HEK293 (cell line): ENCODE measurements around the gene UFSP1.

Experiments
- BCL11A ChIP-seq: fragments of 450-650 bp; formaldehyde crosslinking; IDR thresholded peaks from 2 replicates; pipeline ENCODE4 v1.5.1; 2016; ENCODE audit warnings: low read depth, missing biosample characterization, missing genetic modification characterization
- KLF17 ChIP-seq: fragments of 450-650 bp; formaldehyde crosslinking; IDR thresholded peaks from 2 replicates; pipeline ENCODE4 v1.5.1; 2016; ENCODE audit warnings: missing biosample characterization, missing genetic modification characterization
- KLF8 ChIP-seq: fragments of 450-650 bp; formaldehyde crosslinking; IDR thresholded peaks from 2 replicates; pipeline ENCODE4 v1.5.1; 2016; ENCODE audit warnings: missing biosample characterization, missing genetic modification characterization
- PBX3 ChIP-seq: sonication (generic); formaldehyde crosslinking; IDR thresholded peaks from 2 replicates; pipeline ENCODE4 v1.8.1; 2022; ENCODE audit warnings: mild to moderate bottlenecking, moderate library complexity, missing genetic modification reagents
- PRDM1 ChIP-seq: fragments of 450-650 bp; formaldehyde crosslinking; IDR thresholded peaks from 2 replicates; pipeline ENCODE4; 2016; ENCODE audit warnings: missing biosample characterization, missing genetic modification characterization
- ZBTB17 ChIP-seq: fragments of 450-650 bp; formaldehyde crosslinking; IDR thresholded peaks from 2 replicates; pipeline ENCODE4 v1.5.1; 2016; ENCODE audit warnings: missing biosample characterization, missing genetic modification characterization
- ZBTB48 ChIP-seq: fragments of 450-650 bp; formaldehyde crosslinking; IDR thresholded peaks from 2 replicates; pipeline ENCODE4 v1.5.1; 2016; ENCODE audit warnings: missing biosample characterization, missing genetic modification characterization
- ZBTB6 ChIP-seq: fragments of 450-650 bp; formaldehyde crosslinking; IDR thresholded peaks from 2 replicates; pipeline ENCODE4 v1.5.1; 2017; ENCODE audit warnings: missing biosample characterization, missing genetic modification characterization
- ZBTB7A ChIP-seq: fragments of 450-650 bp; formaldehyde crosslinking; IDR thresholded peaks from 2 replicates; pipeline ENCODE4 v1.5.1; 2016; ENCODE audit warnings: low read depth, missing biosample characterization, missing genetic modification characterization
- ZEB2 ChIP-seq: fragments of 450-650 bp; formaldehyde crosslinking; IDR thresholded peaks from 2 replicates; pipeline ENCODE4 v1.5.1; 2016; ENCODE audit warnings: missing biosample characterization, missing genetic modification characterization
- ZFP3 ChIP-seq: fragments of 450-650 bp; formaldehyde crosslinking; IDR thresholded peaks from 2 replicates; pipeline ENCODE4 v1.5.1; 2016; ENCODE audit warnings: low read depth, missing biosample characterization, missing genetic modification characterization
- ZIC2 ChIP-seq: fragments of 450-650 bp; formaldehyde crosslinking; IDR thresholded peaks from 2 replicates; pipeline ENCODE4 v1.5.1; 2016; ENCODE audit warnings: missing biosample characterization, missing genetic modification characterization
- ZNF112 ChIP-seq: fragments of 450-650 bp; formaldehyde crosslinking; IDR thresholded peaks from 2 replicates; pipeline ENCODE4 v1.5.0; 2017; ENCODE audit warnings: missing biosample characterization, missing genetic modification characterization
- ZNF114 ChIP-seq: fragments of 450-650 bp; formaldehyde crosslinking; IDR thresholded peaks from 2 replicates; pipeline ENCODE4 v1.5.0; 2017; ENCODE audit warnings: missing biosample characterization, missing genetic modification characterization
- ZNF133 ChIP-seq: fragments of 450-650 bp; formaldehyde crosslinking; IDR thresholded peaks from 2 replicates; pipeline ENCODE4 v1.5.1; 2016; ENCODE audit warnings: missing biosample characterization, missing genetic modification characterization
- ZNF184 ChIP-seq: fragments of 450-650 bp; IDR thresholded peaks from 2 replicates; pipeline ENCODE4 v1.5.1; 2018; ENCODE audit warnings: missing biosample characterization, mild to moderate bottlenecking, missing genetic modification characterization
- ZNF211 ChIP-seq: fragments of 450-650 bp; formaldehyde crosslinking; IDR thresholded peaks from 2 replicates; pipeline ENCODE4 v1.5.1; 2016; ENCODE audit warnings: low read depth, missing biosample characterization, missing genetic modification characterization
- ZNF24 ChIP-seq: fragments of 450-650 bp; formaldehyde crosslinking; IDR thresholded peaks from 2 replicates; pipeline ENCODE4 v1.5.1; 2016; ENCODE audit warnings: missing biosample characterization, missing genetic modification characterization
- ZNF292 ChIP-seq: fragments of 450-650 bp; formaldehyde crosslinking; IDR thresholded peaks from 2 replicates; pipeline ENCODE4 v1.5.1; 2016; ENCODE audit warnings: low read depth, missing biosample characterization, missing genetic modification characterization, borderline replicate concordance
- ZNF341 ChIP-seq: fragments of 450-650 bp; formaldehyde crosslinking; IDR thresholded peaks from 2 replicates; pipeline ENCODE4; 2016; ENCODE audit warnings: low read depth, missing biosample characterization, missing genetic modification characterization
- ZNF37A ChIP-seq: fragments of 450-650 bp; IDR thresholded peaks from 2 replicates; pipeline ENCODE4 v1.5.1; 2018; ENCODE audit warnings: missing biosample characterization, missing genetic modification characterization
- ZNF394 ChIP-seq: fragments of 450-650 bp; formaldehyde crosslinking; IDR thresholded peaks from 2 replicates; pipeline ENCODE4 v1.5.1; 2016; ENCODE audit warnings: missing biosample characterization, missing genetic modification characterization, mild to moderate bottlenecking, moderate library complexity, borderline replicate concordance
- ZNF423 ChIP-seq: fragments of 450-650 bp; formaldehyde crosslinking; IDR thresholded peaks from 2 replicates; pipeline ENCODE4 v1.5.1; 2016; ENCODE audit warnings: missing biosample characterization, missing genetic modification characterization
- ZNF449 ChIP-seq: fragments of 450-650 bp; formaldehyde crosslinking; IDR thresholded peaks from 2 replicates; pipeline ENCODE4 v1.5.1; 2017; ENCODE audit warnings: missing biosample characterization, mild to moderate bottlenecking, missing genetic modification characterization, moderate library complexity
- ZNF549 ChIP-seq: fragments of 450-650 bp; IDR thresholded peaks from 2 replicates; pipeline ENCODE4 v1.5.1; 2018; ENCODE audit warnings: missing biosample characterization, missing genetic modification characterization, mild to moderate bottlenecking, inconsistent platforms, moderate library complexity
- ZNF558 ChIP-seq: fragments of 450-650 bp; formaldehyde crosslinking; IDR thresholded peaks from 2 replicates; pipeline ENCODE4 v1.5.1; 2016; ENCODE audit warnings: missing biosample characterization, missing genetic modification characterization
- ZNF560 ChIP-seq: fragments of 450-650 bp; formaldehyde crosslinking; IDR thresholded peaks from 2 replicates; pipeline ENCODE4 v1.5.1; 2017; ENCODE audit warnings: missing biosample characterization, missing genetic modification characterization, borderline replicate concordance
- ZNF585B ChIP-seq: fragments of 450-650 bp; formaldehyde crosslinking; IDR thresholded peaks from 2 replicates; pipeline ENCODE4 v1.5.1; 2016; ENCODE audit warnings: missing biosample characterization, missing genetic modification characterization
- ZNF660 ChIP-seq: fragments of 450-650 bp; IDR thresholded peaks from 2 replicates; pipeline ENCODE4 v1.5.1; 2018; ENCODE audit warnings: missing biosample characterization, mild to moderate bottlenecking, missing genetic modification characterization
- ZNF791 ChIP-seq: fragments of 450-650 bp; formaldehyde crosslinking; IDR thresholded peaks from 2 replicates; pipeline ENCODE4 v1.5.1; 2016; ENCODE audit warnings: missing biosample characterization, missing genetic modification characterization
- ZNF837 ChIP-seq: fragments of 450-650 bp; formaldehyde crosslinking; IDR thresholded peaks from 2 replicates; pipeline ENCODE4 v1.5.1; 2016; ENCODE audit warnings: missing biosample characterization, missing genetic modification characterization
- ZSCAN16 ChIP-seq: fragments of 450-650 bp; formaldehyde crosslinking; IDR thresholded peaks from 2 replicates; pipeline ENCODE4 v1.5.1; 2016; ENCODE audit warnings: missing biosample characterization, missing genetic modification characterization
- ZSCAN5A ChIP-seq: fragments of 450-650 bp; formaldehyde crosslinking; IDR thresholded peaks from 2 replicates; pipeline ENCODE4 v1.5.1; 2016; ENCODE audit warnings: missing biosample characterization, missing genetic modification characterization

Gene UFSP1

GRCh38 chr7:100852048-100852872 lies 37.3 kb downstream of the UFSP1 start, which contains the start of gene SLC12A9 (continued):
- TF ChIP-seq ZNF37A (tag by site-specific recombination) (no peak), ZEB2 (tag by site-specific recombination) (peak; percentile 98), ZNF394 (tag by site-specific recombination) (peak; percentile 98; the same call in 1 of the 2 replicates), ZNF549 (tag by site-specific recombination) (no peak), ZNF558 (no peak), ZNF211 (tag by site-specific recombination) (no peak), ZBTB6 (tag by site-specific recombination) (peak; percentile 67; the same call in 1 of the 2 replicates), ZFP3 (tag by site-specific recombination) (no peak), ZBTB17 (peak; percentile 85), ZNF837 (tag by site-specific recombination) (no peak), ZNF660 (tag by site-specific recombination) (peak; percentile 32; the same call in 1 of the 2 replicates), ZBTB48 (tag by site-specific recombination) (peak; percentile 51; the same call in 1 of the 2 replicates), ZBTB7A (tag by site-specific recombination) (0 out of 2 replicates have a peak, but pooled peaks have one; percentile 40), ZNF24 (peak; percentile 53), ZSCAN5A (tag by site-specific recombination) (peak; percentile 40; the same call in 1 of the 2 replicates), ZNF184 (tag by site-specific recombination) (no peak), ZNF791 (tag by site-specific recombination) (no peak), ZNF341 (tag by site-specific recombination) (peak; percentile 93), ZNF423 (tag by site-specific recombination) (no peak), ZNF585B (tag by site-specific recombination) (no peak), ZNF449 (tag by site-specific recombination) (peak; percentile 64; the same call in 1 of the 2 replicates), PRDM1 (tag by site-specific recombination) (no peak), ZNF560 (tag by site-specific recombination) (no peak), ZNF112 (no peak), KLF8 (tag by site-specific recombination) (peak; percentile 94), BCL11A (tag by site-specific recombination) (no peak), ZNF292 (tag by site-specific recombination) (no peak), PBX3 (CRISPR knock-in tag) (no peak), ZIC2 (peak; percentile 68), ZNF133 (tag by site-specific recombination) (no peak), ZSCAN16 (0 out of 2 replicates have a peak, but pooled peaks have one; percentile 27), KLF17 (tag by site-specific recombination) (peak; percentile 49; the same call in 1 of the 2 replicates), ZNF114 (no peak)
